Embryonic facial prominence (tissue), 1 donor: ENCODE results near the gene LRRC75A.
A peak's percentile ranks its signal among the peaks of the same experiment; 100 is the strongest.
"Not testable (repeated sequence)": the region's sequence is repeated elsewhere in the genome, so short reads cannot be mapped to it uniquely, and the experiment has no call there.

ENCODE experiments used
- DNase-seq: peaks from one replicate; pipeline ENCODE4 v3.0.0-alpha.2; 2016; ENCODE audit errors: extremely low spot score

The LRRC75A gene

DNA sequence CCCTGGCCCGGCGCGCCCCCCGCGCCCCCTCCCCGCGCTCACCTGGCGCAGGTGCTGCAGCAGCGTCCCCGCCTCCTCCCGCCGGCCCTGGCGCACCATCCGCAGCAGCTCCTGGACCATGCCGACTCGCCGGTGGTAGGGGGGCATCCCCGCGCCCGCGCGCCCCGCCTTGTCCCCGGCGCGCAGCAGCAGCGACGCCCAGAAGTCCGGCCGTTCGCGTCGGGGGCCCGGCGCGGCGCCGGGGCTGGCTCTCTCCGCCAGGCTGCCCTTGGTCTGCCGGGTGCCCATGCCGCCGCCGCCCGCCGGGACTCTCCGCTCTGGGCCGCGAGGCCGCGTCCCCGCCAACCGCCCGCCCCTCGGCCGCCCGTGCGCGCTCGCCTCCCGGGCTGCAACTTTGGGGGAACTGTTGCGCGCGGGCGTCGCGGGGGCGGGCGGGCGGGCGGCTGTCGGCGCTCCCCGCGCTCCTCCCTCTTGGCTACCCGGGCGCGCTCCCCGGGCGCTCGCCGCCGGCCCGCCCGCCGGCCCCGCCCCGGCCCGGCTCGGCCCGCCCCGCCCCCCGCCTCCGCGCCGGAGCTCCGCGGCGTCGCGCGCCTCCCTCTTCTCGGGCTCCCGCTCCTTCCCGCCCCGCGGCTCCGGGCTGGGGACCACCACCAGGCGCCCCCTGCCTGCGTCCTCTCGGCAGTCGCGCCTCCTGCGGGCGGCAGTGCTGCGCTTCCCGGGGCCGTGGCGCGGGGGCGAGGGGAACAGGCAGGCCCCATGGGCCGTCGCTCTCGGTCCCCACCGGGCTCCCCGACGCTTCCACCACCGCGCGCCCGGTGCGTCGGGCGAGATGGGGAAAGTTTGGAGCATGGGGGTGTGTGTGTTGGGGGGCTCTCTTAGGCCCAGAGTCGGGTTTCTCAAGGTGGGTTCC lies at the start of gene LRRC75A:
TSS of gene LRRC75A (minus strand) at position 491 of the 910 bp plus-strand sequence. CDS start at position 288, 203 bp downstream.
- no peak for DNase-seq

GRCh38 chr17:16537130-16537458 lies 45.1 kb upstream of the LRRC75A start:
- no peak for DNase-seq

GRCh38 chr17:16534236-16534635 lies 42.2 kb upstream of the LRRC75A start:
- DNase-seq, result no peak

GRCh38 chr17:16529906-16530305 lies 37.9 kb upstream of the LRRC75A start:
- DNase-seq, result no peak

GRCh38 chr17:16527298-16527697 lies 35.3 kb upstream of the LRRC75A start:
- DNase-seq, result no peak

DNA sequence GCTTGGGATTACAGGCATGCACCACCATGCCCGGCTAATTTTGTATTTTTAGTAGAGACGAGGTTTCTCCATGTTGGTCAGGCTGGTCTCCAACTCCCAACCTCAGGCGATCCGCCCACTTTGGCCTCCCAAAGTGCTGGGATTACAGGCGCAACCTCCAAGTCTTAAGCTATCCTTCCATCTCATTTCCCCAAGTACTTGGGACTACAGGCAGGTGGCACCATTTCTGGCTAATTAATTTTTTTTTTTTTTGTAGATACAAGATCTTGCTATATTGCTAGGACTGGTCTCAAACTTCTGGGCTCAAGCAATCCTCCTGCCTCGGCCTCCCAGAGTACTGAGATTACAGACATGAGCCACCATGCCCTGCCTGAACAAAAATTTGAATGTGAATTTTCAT lies 33.6 kb upstream of the LRRC75A start:
- not testable (repeated sequence) for DNase-seq

DNA sequence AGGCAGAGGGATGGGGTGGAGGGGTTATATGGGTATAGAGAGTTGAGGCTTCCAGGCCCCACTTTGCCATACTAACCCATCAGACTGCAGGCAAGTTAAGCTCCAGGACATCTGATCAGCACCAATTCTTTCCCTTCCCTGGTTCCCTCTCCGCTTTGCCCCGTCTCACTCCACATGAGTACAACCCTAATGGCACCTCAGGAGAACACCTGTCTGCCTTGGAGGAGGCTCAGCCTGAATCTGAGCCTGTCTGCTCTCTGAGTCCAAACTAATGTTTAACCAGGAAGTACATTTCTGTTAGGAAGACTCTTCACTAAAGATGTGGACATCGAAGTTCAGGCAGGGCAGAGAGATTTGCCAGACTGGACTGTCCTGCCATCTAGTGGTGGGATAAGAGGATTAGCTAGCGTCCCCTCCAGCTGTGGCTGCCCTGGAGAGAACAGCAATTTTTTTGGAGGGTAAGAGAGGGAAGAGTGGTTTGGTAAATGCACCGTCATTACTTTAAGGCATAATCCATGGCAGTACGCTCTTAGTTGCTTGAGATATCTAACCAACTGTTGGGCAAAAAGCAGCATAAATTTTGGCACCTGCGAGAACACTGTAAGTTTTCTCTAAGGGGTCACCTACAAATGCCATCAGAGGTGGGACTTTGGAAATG lies 29.2 kb upstream of the LRRC75A start:
- peak; percentile 64 for DNase-seq

DNA sequence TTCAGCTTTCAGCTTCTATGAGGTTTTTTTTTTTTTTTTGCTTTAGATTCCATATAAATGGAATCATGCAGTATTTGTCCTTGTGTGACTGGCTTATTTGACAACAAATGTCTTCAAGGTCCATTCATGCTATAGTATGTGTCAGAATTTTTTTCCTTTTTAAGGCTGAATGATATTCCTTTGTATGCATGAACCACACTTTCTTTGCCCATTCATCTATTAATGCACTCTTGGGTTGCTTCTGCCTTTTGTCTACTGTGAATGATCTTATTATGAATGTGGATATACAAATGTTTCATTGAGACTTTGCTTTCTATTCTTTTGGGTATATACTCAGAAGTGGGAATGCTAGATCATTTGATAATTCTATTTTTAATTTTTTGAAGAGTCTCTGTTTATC lies 27.0 kb upstream of the LRRC75A start:
- DNase-seq, result no peak

DNA sequence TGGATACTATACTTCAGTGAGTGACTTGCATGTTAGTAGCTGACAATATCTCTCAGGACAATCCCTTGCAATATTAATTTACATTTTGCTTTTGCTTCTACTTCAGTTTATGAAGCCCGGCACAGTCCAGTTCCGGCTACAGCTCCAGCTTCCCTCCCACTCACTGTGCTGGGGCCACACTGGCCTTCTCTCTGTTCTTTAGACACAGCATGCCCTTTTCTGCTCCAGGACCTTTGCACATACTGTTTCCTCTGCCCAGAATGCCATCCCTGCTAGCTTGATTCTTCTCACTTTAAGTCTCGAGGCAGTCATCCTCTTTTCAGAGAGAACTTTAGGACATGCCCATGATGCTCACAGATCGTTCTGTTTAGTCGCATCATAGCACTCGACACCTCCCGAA lies 25.5 kb upstream of the LRRC75A start:
- no peak for DNase-seq

GRCh38 chr17:16516594-16517051 lies 24.6 kb upstream of the LRRC75A start:
- DNase-seq, result no peak

DNA sequence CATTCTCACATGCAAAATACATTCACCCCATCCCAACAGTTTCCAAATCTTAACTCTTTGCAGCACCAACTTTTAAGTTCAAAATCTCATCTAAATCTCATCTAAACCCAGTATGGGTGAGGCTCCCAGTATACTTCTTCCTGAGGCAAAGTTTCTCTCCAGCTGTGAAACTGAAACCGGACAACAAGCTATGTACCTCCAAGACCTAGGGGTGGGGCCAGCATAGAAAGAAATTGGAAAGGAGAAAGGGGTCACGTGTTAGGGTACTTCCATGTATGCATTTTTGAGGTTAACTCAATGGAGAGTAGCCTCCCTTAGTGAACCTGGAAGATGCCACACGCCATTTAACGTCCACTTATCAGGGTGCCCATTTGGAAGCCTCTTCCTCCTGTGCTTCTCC lies 23.9 kb upstream of the LRRC75A start:
- no peak for DNase-seq

DNA sequence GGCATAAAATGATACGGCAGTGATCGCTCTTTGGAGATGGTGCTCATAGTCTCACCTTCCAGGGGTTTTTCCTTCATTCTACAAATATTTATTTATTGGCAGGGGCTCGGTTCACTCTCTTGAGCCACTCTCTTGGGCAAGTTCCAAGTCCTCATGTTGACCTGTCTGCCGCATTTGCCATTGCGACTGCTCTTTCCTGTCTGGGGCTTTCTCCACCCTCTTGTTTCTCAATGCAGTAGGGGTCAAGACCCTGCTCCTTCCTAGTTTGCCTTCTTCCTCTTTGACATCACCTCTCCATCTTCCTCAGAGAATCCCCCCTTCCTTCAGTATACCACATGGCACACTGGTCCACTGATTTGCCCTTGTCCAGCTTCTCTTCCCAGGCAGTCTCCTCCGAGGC lies 21.9 kb upstream of the LRRC75A start:
- DNase-seq, result no peak

- no peak for DNase-seq
Measured at GRCh38 chr17:16512011-16512410, 20.0 kb upstream of the LRRC75A start.

DNA sequence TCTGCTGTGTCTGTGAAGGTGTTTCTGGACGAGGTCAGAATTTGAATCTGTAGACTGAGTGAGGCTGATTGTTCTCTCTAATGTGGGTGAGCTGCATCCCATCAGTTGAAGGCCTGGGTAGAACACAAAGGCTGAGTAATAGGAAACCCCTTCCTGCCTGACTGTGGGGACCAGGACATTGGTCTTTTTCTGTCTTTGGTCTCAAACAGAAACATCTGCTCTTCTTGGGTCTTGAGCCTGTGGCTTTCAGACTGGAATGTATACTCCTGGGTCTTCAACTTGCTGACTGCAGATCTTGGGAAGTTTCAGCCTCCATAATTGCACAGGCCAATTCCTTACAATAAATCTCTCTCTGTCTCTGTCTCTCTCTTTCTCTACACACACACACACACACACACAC lies 19.6 kb upstream of the LRRC75A start:
- no peak for DNase-seq

DNA sequence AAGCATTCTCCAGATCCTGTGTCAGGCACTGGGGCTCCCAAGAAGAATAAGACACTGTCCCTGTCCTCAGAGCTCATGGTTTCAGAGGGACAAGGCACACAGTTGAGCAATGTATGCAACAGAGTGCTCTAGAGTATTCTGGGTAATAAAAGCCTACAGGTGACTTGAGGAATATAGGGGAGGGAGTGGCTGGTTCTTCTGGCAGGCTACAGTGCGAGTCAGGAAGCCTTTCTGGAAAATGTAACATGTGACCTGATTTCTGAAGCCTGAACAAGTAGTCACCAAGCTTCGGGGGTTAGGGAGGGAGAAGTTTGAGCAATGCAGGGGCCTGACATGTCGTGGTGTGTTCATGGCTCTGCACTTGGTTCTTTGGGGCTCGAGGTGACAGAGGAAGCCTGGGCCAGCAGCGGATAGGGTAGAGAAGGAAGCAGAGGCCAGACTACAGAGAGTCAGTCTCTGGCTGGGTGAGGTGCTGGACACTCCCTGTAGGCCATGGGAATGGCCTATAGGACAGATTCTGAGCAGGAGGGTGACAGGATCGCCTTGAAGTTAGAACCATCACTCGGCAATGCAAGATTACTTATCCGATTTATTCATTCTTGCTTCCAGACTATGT lies 16.0 kb upstream of the LRRC75A start:
- DNase-seq, result no peak

DNA sequence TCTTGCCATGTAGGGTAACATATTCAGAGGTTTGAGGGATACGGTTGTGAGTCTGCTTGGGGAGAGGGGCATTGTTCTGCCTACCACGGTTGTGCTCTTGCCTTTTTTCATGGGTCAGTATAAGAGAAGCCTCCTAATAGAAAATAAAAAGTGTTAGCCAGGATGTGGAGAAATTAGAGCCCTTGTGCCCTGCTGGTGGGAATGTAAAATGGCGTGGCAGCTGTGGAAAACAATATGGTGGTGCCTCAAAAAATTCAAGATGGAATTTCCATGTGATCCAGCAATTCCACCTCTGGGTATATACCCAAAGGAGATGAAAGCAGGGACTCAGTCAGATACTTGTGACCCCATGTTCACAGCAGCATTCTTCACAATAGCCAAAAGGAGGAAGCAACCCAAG lies 14.2 kb upstream of the LRRC75A start:
- no peak for DNase-seq

GRCh38 chr17:16504984-16505383 lies 13.0 kb upstream of the LRRC75A start:
- DNase-seq, result no peak

DNA sequence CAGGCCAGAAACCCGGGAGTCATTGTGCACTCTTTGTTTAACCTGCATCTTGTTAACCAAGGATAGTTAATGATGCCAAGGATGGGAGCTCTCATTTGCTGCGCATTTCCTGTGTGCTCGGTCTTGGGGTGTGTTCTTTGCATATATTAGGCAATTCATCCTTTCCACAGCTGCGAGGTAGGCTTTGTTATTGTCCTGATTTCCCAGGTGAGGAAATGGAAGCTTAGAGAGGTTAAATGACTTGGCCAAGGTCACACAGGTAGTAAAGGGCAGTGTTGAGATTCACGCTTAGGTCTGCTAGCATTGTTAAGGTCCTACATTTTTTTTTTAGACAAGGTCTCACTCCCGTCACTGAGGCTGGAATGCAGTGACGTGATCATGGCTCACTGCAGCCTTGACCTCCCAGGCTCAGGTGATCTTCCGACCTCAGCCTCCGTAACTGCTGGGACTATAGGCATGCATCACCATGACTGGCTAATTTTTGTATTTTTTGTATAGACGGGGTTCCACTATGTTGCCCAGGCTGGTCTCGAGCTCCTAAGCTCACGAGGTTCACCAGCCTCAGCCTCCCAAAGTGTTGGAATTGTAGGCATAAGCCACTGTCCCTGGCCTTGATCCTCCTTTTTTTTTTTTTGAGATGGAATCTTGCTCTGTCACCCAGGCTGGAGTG lies 5.0 kb upstream of the LRRC75A start:
- DNase-seq, result no peak

DNA sequence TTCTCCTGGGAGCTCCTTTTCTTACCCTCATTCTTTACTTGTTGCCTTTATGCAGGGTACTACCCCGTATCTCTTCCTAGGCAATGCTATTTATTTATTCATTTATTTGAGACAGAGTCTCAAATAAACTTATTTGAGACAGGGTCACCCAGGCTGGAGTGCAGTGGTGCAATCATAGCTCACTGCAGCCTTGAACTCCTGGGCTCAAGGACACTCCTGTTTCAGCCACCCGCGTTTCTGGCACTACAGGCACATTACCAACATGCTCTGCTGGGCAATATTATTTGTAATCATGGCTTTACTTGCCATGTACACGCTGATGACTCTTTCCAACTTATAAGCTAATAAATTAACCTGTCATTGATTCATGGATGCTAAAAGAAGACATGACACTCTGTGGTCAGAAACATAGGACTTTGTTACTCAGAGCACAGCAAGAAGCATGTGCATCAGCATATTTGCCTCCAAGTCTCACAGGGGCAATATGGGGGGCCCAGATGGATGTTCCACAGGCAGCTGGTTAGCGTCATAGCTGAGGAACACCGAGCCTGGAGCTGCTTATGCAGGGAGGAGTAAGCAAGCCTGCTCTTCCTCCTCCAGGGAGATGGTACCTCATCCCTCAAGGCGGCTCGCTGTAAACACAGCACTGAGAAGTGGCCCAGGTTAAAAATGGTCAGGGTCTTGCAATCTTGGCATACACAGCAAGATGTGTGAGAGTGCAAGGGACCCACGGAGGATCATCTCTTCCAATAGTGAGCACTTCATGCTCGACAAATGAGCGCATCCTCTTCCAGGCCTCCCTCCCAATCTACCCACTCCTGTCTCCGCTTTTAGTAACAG lies 4.2 kb upstream of the LRRC75A start:
- no peak for DNase-seq

- no peak for DNase-seq
Measured at GRCh38 chr17:16495561-16495960, 3.6 kb upstream of the LRRC75A start.

DNA sequence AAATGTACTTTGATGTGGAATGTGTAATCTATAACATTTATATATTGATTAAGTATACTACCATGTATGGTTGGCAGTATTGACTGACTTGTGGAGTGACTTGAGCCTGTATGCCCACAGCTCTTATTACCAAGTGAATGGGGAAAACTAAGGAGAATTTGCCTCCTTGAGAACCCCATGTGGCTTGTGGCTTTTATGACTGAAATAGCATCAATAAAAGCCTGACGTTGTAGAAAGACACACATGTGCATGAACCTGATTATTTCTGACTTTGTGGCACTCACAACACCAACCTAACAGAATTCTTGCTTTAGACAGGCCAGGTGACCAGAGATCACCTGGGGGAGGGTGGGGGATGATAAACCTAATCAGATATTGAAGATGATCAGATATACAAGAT lies 2.1 kb upstream of the LRRC75A start:
- DNase-seq, result no peak
